Lung (tissue), 12 donors: Measurements from ENCODE around the gene SCYGR4. TPM values are rescaled to one million over a fixed set of nuclear protein-coding genes. Genes with fewer than 3 reads are reported as not detected.

Experiments used
- ATAC-seq: fragments of 200-7000 bp; cut with Tn5 transposase; one replicate; pipeline ENCODE4 v1.9.1; 2020; ENCODE audit warnings: moderate number of reproducible peaks; ENCODE audit not compliant: insufficient read depth, low FRiP score
- DNase-seq, 3 donors: peaks; one replicate each; pipeline ENCODE4 v3.0.0-alpha.2; 2013 to 2017
- H3K27ac ChIP-seq, 2 donors: one replicate each; pipeline ENCODE4 v1.5.1; 2013; ENCODE audit warnings: mild to moderate bottlenecking in 2 of 2, moderate library complexity in 2 of 2, control low read depth in 1 of 2, inconsistent platforms in 1 of 2, low read depth in 1 of 2, low read length in 1 of 2
- H3K27me3 ChIP-seq, 3 donors: one replicate each; pipeline ENCODE4 v1.5.1; 2013; ENCODE audit warnings: low read length in 2 of 3; ENCODE audit not compliant: control insufficient read depth in 3 of 3, insufficient read depth in 3 of 3
- H3K36me3 ChIP-seq, 4 donors: one replicate each; pipeline ENCODE4 v1.5.1; 2013; ENCODE audit warnings: low read length in 4 of 4, mild to moderate bottlenecking in 1 of 4, moderate library complexity in 1 of 4; ENCODE audit not compliant: control insufficient read depth in 4 of 4, insufficient read depth in 4 of 4
- H3K4me1 ChIP-seq, 5 donors: one replicate each; pipeline ENCODE4 v1.5.1; 2013; ENCODE audit warnings: low read length in 5 of 5, mild to moderate bottlenecking in 2 of 5, moderate library complexity in 1 of 5; ENCODE audit not compliant: control insufficient read depth in 5 of 5, insufficient read depth in 5 of 5
- H3K4me3 ChIP-seq: one replicate; pipeline ENCODE4 v1.5.1; 2013; ENCODE audit warnings: mild to moderate bottlenecking, control low read depth, moderate library complexity
- H3K9ac ChIP-seq, 2 donors: one replicate each; pipeline ENCODE4 v1.5.1; 2013; ENCODE audit warnings: low read length in 2 of 2, control low read depth in 1 of 2; ENCODE audit not compliant: insufficient read depth in 1 of 2
- H3K9me3 ChIP-seq, 4 donors: one replicate each; pipeline ENCODE4 v1.5.1; 2013; ENCODE audit warnings: low read length in 3 of 4, mild to moderate bottlenecking in 1 of 4, moderate library complexity in 1 of 4; ENCODE audit not compliant: control insufficient read depth in 4 of 4, insufficient read depth in 3 of 4
- WGBS, 2 donors: extraction: QIAGEN DNeasy Blood & Tissue Kit; methylation state at CpG; one replicate each; pipeline ENCODE4 v1.1.7; 2013; 5-methylcytosine and 5-hydroxymethylcytosine counted together
- polyA plus RNA-seq, 2 donors: library from polyadenylated mRNA; stranded (reverse); fragments of 200-250 nt; gene quantifications; one replicate each; pipeline ENCODE4 v1.2.1, GENCODE V29; 2013
- total RNA-seq, 2 donors: library from RNA; depleted of rRNA in 1 of 2; stranded (reverse); fragments of >200 nt in 1 of 2; gene quantifications; one replicate each; pipeline ENCODE4 v1.2.1, GENCODE V29; 2014 to 2021
- TF ChIP-seq, protein P1 (sequence below): IDR thresholded peaks from 2 replicates; pipeline ENCODE4 v1.5.1; 2012; ENCODE audit warnings: mild to moderate bottlenecking; ENCODE audit errors: control extremely low read depth, extremely low read depth
- donor health status: control.
- donor health status: control.
- donor health status: Bipolar disorder and iron deficiency.
- donor health status: healthy.
- donor health status: DM: yes; HTN: yes; CAD: no.

SCYGR4 gene
- total and polyA plus RNA-seq, 4 donors = not detected

DNA sequence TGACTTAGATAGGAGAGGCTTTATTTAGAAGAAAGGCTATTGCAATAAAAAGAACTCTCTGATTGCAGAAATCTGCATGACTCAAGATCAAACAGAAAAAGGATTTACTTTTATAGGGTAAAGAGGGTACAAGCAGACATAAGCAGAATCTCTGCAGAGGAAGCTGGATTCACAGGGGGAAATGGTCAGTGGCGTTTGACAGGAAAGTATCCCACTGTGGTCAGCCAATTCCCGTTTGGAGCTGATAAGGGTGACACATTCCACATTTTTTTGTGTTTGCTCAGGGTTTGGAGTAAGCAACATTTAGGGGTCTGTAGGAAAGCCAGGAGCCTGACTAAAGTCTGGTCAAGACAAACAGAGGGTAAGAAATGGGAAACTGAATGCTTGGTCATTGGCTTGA lies 25.4 kb downstream of the SCYGR4 start:
- no peaks in the 10 kb centered on the region for H3K27me3 ChIP-seq
- no peaks in the 10 kb centered on the region for H3K4me1 ChIP-seq
- no peak for DNase-seq
- 29 to 46% methylated on average over 2 of the region's 2 CpGs for WGBS, 2 donors
- H3K4me3 ChIP-seq = no peak overlapping the region
- ATAC-seq = no peak
- H3K27ac ChIP-seq = no peak overlapping the region
- no peaks in the 10 kb centered on the region for H3K36me3 ChIP-seq
- no peak overlapping the region for H3K9ac ChIP-seq
- TF ChIP-seq, protein P1, sequence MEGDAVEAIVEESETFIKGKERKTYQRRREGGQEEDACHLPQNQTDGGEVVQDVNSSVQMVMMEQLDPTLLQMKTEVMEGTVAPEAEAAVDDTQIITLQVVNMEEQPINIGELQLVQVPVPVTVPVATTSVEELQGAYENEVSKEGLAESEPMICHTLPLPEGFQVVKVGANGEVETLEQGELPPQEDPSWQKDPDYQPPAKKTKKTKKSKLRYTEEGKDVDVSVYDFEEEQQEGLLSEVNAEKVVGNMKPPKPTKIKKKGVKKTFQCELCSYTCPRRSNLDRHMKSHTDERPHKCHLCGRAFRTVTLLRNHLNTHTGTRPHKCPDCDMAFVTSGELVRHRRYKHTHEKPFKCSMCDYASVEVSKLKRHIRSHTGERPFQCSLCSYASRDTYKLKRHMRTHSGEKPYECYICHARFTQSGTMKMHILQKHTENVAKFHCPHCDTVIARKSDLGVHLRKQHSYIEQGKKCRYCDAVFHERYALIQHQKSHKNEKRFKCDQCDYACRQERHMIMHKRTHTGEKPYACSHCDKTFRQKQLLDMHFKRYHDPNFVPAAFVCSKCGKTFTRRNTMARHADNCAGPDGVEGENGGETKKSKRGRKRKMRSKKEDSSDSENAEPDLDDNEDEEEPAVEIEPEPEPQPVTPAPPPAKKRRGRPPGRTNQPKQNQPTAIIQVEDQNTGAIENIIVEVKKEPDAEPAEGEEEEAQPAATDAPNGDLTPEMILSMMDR = no peak
- no peaks in the 10 kb centered on the region for H3K9me3 ChIP-seq

DNA sequence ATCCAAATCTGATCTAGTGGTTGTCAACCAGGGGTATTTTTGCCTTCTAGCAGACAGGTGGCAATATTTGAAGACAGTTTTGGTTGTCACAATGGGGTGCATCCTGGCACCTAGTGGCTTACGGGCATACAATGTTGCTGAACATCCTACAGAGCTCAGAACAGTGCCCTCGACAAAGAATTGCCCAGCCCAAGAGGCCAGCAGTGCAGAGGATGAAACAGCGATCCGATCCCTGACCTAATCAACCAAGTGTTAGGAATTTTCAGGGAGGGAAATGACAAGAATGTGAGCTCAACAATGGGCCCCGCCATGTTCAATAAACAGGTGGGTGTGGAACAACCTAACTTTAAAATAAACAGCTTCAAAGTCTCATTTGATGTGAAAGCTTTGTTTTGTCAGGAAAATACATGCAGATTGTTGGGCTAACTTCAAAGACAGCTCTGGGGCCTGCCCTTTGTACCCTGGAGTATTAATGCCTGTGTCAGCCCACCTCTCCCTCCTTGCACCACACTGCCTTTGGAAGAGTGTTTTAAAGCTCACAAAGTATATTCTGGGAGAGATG lies 26.8 kb downstream of the SCYGR4 start:
- no peaks in the 10 kb centered on the region for H3K9me3 ChIP-seq
- TF ChIP-seq, protein P1 = no peak
- DNase-seq (no peak), ATAC-seq (no peak)
- no peak overlapping the region for H3K27ac ChIP-seq
- H3K4me3 ChIP-seq = no peak overlapping the region
- H3K27me3 ChIP-seq = no peaks in the 10 kb centered on the region
- H3K36me3 ChIP-seq = no peaks in the 10 kb centered on the region
- H3K4me1 ChIP-seq = no peaks in the 10 kb centered on the region
- no peak overlapping the region for H3K9ac ChIP-seq
- 76 to 90% methylated on average over 5 of the region's 5 CpGs for WGBS, 2 donors

DNA sequence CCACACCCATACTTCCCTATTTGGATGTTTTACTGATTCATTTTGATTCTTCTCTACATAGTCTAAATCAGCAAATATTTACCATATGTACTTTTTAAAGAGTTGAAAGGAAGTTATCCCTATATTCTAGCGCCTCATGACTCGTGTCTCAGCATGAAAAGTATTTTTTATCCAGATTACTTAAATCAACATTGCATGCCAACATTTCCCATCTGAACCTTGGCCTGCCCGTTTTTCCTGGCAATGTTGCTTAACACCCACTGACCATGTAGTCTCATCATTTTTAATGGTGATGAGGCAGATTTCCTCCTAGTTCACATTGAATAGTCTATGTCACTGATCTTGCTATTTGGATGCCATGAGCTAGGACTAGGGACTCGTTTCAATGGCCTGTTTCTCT lies 36.1 kb downstream of the SCYGR4 start:
- 24 to 55% methylated on average over 4 of the region's 4 CpGs for WGBS, 2 donors
- H3K9ac ChIP-seq = no peak overlapping the region
- no peaks in the 10 kb centered on the region for H3K9me3 ChIP-seq
- TF ChIP-seq, protein P1 = no peak
- H3K27ac ChIP-seq = no peak overlapping the region
- no peaks in the 10 kb centered on the region for H3K4me1 ChIP-seq
- no peaks in the 10 kb centered on the region for H3K27me3 ChIP-seq
- DNase-seq (no peak), ATAC-seq (peak; percentile 19)
- no peaks in the 10 kb centered on the region for H3K36me3 ChIP-seq
- H3K4me3 ChIP-seq = no peak overlapping the region

DNA sequence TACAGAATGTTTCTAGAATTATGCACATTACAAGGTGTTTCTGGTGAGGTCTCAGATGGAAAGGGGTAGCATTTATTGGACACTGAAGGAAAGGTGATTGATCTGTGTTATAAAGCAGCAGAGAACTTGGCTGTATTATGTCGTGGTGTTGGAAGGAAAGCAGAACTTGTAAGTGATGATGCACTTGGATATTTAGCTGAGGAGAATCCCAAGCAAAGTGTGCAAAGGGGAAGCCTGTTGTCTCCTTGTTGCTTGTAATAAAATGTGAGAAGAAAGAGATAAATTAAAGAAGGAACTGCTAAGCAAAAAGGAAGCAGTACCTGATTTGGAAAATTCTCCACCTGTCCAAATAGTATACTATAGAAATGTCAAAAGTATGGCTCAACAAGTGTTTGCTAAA lies 37.1 kb downstream of the SCYGR4 start:
- no peak for ATAC-seq
- H3K36me3 ChIP-seq = no peaks in the 10 kb centered on the region
- TF ChIP-seq, protein P1 = no peak
- H3K9me3 ChIP-seq = no peaks in the 10 kb centered on the region
- no peak overlapping the region for H3K9ac ChIP-seq
- H3K4me1 ChIP-seq = no peaks in the 10 kb centered on the region
- DNase-seq = no peak
- H3K27ac ChIP-seq = no peak overlapping the region
- H3K27me3 ChIP-seq = no peaks in the 10 kb centered on the region
- 62 to 65% methylated on average over 1 of the region's 1 CpG for WGBS, 2 donors
- no peak overlapping the region for H3K4me3 ChIP-seq
